Naive thymus-derived CD4-positive, alpha-beta T cell (primary cell): Measurements from ENCODE around the gene PSMA7. TPM values are rescaled to one million over a fixed set of nuclear protein-coding genes. Genes with fewer than 3 reads are reported as not detected.
A peak's percentile ranks its signal among the peaks of the same experiment; 100 is the strongest.

Experiments
- ATAC-seq: fragments of 150-1000 bp; cut with Tn5 transposase; 2 replicates; pipeline ENCODE4 v1.10.0; 2021; ENCODE audit warnings: mild to moderate bottlenecking, moderate library complexity
- CTCF ChIA-PET: fragments of 350-600 bp; sonication (Branson Sonifier 250); formaldehyde crosslinking; loops from one replicate; lab custom pipeline; 2021; ENCODE audit warnings: antibody characterized with exemption; lab: Charles Lee
- POLR2A ChIA-PET: fragments of 350-600 bp; sonication (Branson Sonifier 250); formaldehyde crosslinking; loops from one replicate; lab custom pipeline; 2021; ENCODE audit warnings: antibody characterized with exemption, inconsistent platforms; lab: Charles Lee
- DNase-seq, 9 donors: peaks; one replicate each; pipeline versions ENCODE4 v3.0.0 to v3.0.0-alpha.2; 2020 to 2022; ENCODE audit warnings: mixed read lengths in 1 of 9
- H3K27ac ChIP-seq: one replicate; pipeline ENCODE4 v1.7.0; 2013; ENCODE audit warnings: mild to moderate bottlenecking, low read depth, low read length, moderate library complexity
- H3K27me3 ChIP-seq, 2 donors: one replicate each; pipeline ENCODE4 v1.7.0; 2013; ENCODE audit warnings: low read length in 2 of 2, mild to moderate bottlenecking in 2 of 2, moderate library complexity in 2 of 2; ENCODE audit not compliant: control insufficient read depth in 2 of 2, insufficient read depth in 2 of 2
- H3K36me3 ChIP-seq, 3 experiments: 1 replicate in 2 of 3; 2 replicates in 1 of 3; pipeline ENCODE4 v1.7.0; 2013; ENCODE audit warnings: low read length in 3 of 3, mild to moderate bottlenecking in 3 of 3, moderate library complexity in 1 of 3; ENCODE audit not compliant: insufficient read depth in 3 of 3, control insufficient read depth in 2 of 3
- H3K4me1 ChIP-seq, 2 donors: one replicate each; pipeline ENCODE4 v1.7.0; 2013; ENCODE audit warnings: low read length in 2 of 2, mild to moderate bottlenecking in 2 of 2, moderate library complexity in 1 of 2; ENCODE audit not compliant: control insufficient read depth in 2 of 2, insufficient read depth in 2 of 2
- H3K4me3 ChIP-seq: 2 replicates; pipeline ENCODE4 v1.7.0; 2013; ENCODE audit warnings: mild to moderate bottlenecking, low read length
- H3K9me3 ChIP-seq, 3 experiments: 1 replicate in 2 of 3; 2 replicates in 1 of 3; pipeline ENCODE4 v1.7.0; 2013; ENCODE audit warnings: low read length in 3 of 3; ENCODE audit not compliant: control insufficient read depth in 2 of 3
- H3K27ac Mint-ChIP-seq, 9 donors: one replicate each; pipeline ENCODE4 v1.8.0; 2020 to 2022; ENCODE audit warnings: mixed read lengths in 9 of 9, mild to moderate bottlenecking in 8 of 9, moderate library complexity in 5 of 9, inconsistent platforms in 2 of 9
- H3K27me3 Mint-ChIP-seq, 5 donors: one replicate each; pipeline ENCODE4 v1.8.0; 2021 to 2022; ENCODE audit warnings: mixed read lengths in 5 of 5, mild to moderate bottlenecking in 1 of 5
- H3K36me3 Mint-ChIP-seq, 5 donors: one replicate each; pipeline ENCODE4 v1.8.0; 2020 to 2022; ENCODE audit warnings: mixed read lengths in 5 of 5, mild to moderate bottlenecking in 3 of 5, inconsistent platforms in 1 of 5
- H3K4me1 Mint-ChIP-seq, 7 donors: one replicate each; pipeline ENCODE4 v1.8.0; 2020 to 2022; ENCODE audit warnings: mixed read lengths in 7 of 7, mild to moderate bottlenecking in 3 of 7, inconsistent platforms in 1 of 7
- H3K4me3 Mint-ChIP-seq, 10 donors: one replicate each; pipeline ENCODE4 v1.8.0; 2020 to 2022; ENCODE audit warnings: mild to moderate bottlenecking in 10 of 10, mixed read lengths in 10 of 10, moderate library complexity in 6 of 10, inconsistent platforms in 2 of 10
- H3K9me3 Mint-ChIP-seq, 11 donors: one replicate each; pipeline ENCODE4 v1.8.0; 2020 to 2022; ENCODE audit warnings: mixed read lengths in 11 of 11, mild to moderate bottlenecking in 4 of 11, inconsistent platforms in 1 of 11, moderate library complexity in 1 of 11
- intact Hi-C, 2 donors: fragments of 100-400 bp; cut with micrococcal nuclease; formaldehyde crosslinking; loops; one replicate each; pipeline ENCODE4 v1.15.1; 2023
- polyA plus RNA-seq, 2 donors: library from polyadenylated mRNA; unstranded; fragments of 300-500 nt; fragmentation: Illumina TruSeq; gene quantifications; one replicate each; pipeline ENCODE4 v1.2.3, GENCODE V29; 2021
- total RNA-seq, 6 experiments: library from RNA in 5 of 6; stranded (reverse) in 5 of 6; gene quantifications; 1 replicate in 5 of 6; 2 replicates in 1 of 6; pipeline ENCODE4 v1.2.3 and lab custom pipeline; 2021 to 2026

The PSMA7 gene
- total and polyA plus RNA-seq, 7 experiments from 2014 or later = 125 to 406 (median 186) TPM

GRCh38 chr20:62178316-62179161 lies 35.3 kb upstream of the PSMA7 start:
- Histone ChIP-seq H3K36me3 (peaks cover 0 to 22% (median 0%) of the 10 kb centered on the region in 3 experiments), H3K4me3 (no peak overlapping the region), H3K27me3 (no peaks in the 10 kb centered on the region), H3K27ac (no peak overlapping the region), H3K4me1 (peaks cover 3 to 10% of the 10 kb centered on the region in 2 donors), H3K9me3 (no peaks in the 10 kb centered on the region)
- intact Hi-C loops = no loop called here
- POLR2A ChIA-PET = interaction anchor here (0.6 to 1.3 kb wide), 2 partner anchors 21 to 28 kb away, joined by 3 read pairs; no protein-coding TSS in a partner anchor
- DNase-seq = no peak
- H3K4me3 Mint-ChIP-seq = no peak overlapping the region
- no peak for ATAC-seq
- H3K27ac Mint-ChIP-seq = peak overlapping the region in 2 of 9 donors; percentile 34 to 67
- no peaks in the 10 kb centered on the region for H3K9me3 Mint-ChIP-seq
- CTCF ChIA-PET = no interaction called here
- peaks cover 0 to 10% (median 6%) of the 10 kb centered on the region in 5 donors for H3K36me3 Mint-ChIP-seq
- peaks cover 5 to 18% (median 12%) of the 10 kb centered on the region in 7 donors for H3K4me1 Mint-ChIP-seq
- no peaks in the 10 kb centered on the region for H3K27me3 Mint-ChIP-seq

- Mint-ChIP-seq H3K4me1 (peaks cover 5 to 9% (median 8%) of the 10 kb centered on the region in 7 donors), H3K27ac (no peak overlapping the region), H3K4me3 (no peak overlapping the region), H3K9me3 (no peaks in the 10 kb centered on the region), H3K27me3 (no peaks in the 10 kb centered on the region), H3K36me3 (peaks cover 0 to 10% (median 6%) of the 10 kb centered on the region in 5 donors)
- no peak overlapping the region for H3K4me3 ChIP-seq
- DNase-seq = no peak
- H3K9me3 ChIP-seq = no peaks in the 10 kb centered on the region
- no peak for ATAC-seq
- intact Hi-C loops = no loop called here
- peaks cover 0 to 7% of the 10 kb centered on the region in 2 donors for H3K4me1 ChIP-seq
- peaks cover 0 to 22% (median 0%) of the 10 kb centered on the region in 3 experiments for H3K36me3 ChIP-seq
- ChIA-PET POLR2A (interaction anchor here (1.3 kb wide), 1 partner anchor 27 kb away, joined by 3 read pairs; no protein-coding TSS in a partner anchor), CTCF (no interaction called here)
- no peaks in the 10 kb centered on the region for H3K27me3 ChIP-seq
- no peak overlapping the region for H3K27ac ChIP-seq
These were observed 34.1 kb upstream of the PSMA7 start for GRCh38 chr20:62177307-62177706.

DNA sequence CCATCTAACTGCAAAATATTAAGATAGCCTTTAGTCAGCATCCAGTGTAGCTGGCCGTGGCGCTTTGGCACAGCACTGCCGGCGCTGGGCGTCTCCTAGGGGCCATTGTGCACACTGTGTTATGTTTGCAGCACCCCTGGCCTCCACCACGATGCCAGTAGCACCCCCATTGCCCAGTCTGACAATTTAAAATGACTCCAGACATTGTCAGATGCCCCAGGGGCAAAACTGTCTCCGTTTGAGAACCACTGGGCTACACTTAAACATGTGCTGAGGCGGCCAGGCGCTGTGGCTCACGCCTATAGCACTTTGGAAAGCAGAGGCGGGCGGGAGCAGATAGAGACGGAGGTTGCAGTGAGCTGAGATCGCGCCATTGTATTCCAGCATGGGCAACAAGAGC lies 33.7 kb upstream of the PSMA7 start:
- CTCF ChIA-PET = no interaction called here
- POLR2A ChIA-PET = interaction anchor here (1.3 kb wide), 1 partner anchor 26 kb away, joined by 3 read pairs; no protein-coding TSS in a partner anchor
- peaks cover under 1 to 5% (median 3%) of the 10 kb centered on the region in 7 donors for H3K4me1 Mint-ChIP-seq
- H3K36me3 Mint-ChIP-seq = peaks cover 0 to 10% (median 5%) of the 10 kb centered on the region in 5 donors
- H3K27me3 ChIP-seq = no peaks in the 10 kb centered on the region
- H3K27ac ChIP-seq = no peak overlapping the region
- ATAC-seq (no peak), DNase-seq (no peak)
- intact Hi-C loops = no loop called here
- H3K27me3 Mint-ChIP-seq = no peaks in the 10 kb centered on the region
- H3K4me3 Mint-ChIP-seq = no peak overlapping the region
- H3K9me3 ChIP-seq = no peaks in the 10 kb centered on the region
- H3K4me1 ChIP-seq = peaks cover 0 to 2% of the 10 kb centered on the region in 2 donors
- no peak overlapping the region for H3K27ac Mint-ChIP-seq
- H3K9me3 Mint-ChIP-seq = no peaks in the 10 kb centered on the region
- H3K4me3 ChIP-seq = no peak overlapping the region
- peaks cover 0 to 22% (median 0%) of the 10 kb centered on the region in 3 experiments for H3K36me3 ChIP-seq

- DNase-seq (no peak), ATAC-seq (no peak)
- Histone ChIP-seq H3K4me3 (no peak overlapping the region), H3K4me1 (no peaks in the 10 kb centered on the region), H3K9me3 (no peaks in the 10 kb centered on the region), H3K27me3 (no peaks in the 10 kb centered on the region), H3K27ac (no peak overlapping the region), H3K36me3 (peaks cover 0 to 22% (median 0%) of the 10 kb centered on the region in 3 experiments)
- intact Hi-C loops = no loop called here
- H3K27ac Mint-ChIP-seq = peak overlapping the region in 2 of 9 donors; percentile 59 to 62
- H3K9me3 Mint-ChIP-seq = no peaks in the 10 kb centered on the region
- H3K4me1 Mint-ChIP-seq = no peaks in the 10 kb centered on the region
- H3K36me3 Mint-ChIP-seq = peaks cover 0 to 10% (median 3%) of the 10 kb centered on the region in 5 donors
- CTCF ChIA-PET = no interaction called here
- no peaks in the 10 kb centered on the region for H3K27me3 Mint-ChIP-seq
- H3K4me3 Mint-ChIP-seq = no peak overlapping the region
- POLR2A ChIA-PET = no interaction called here
These were observed 32.5 kb upstream of the PSMA7 start for GRCh38 chr20:62175711-62176110.

GRCh38 chr20:62174870-62175624 lies 31.9 kb upstream of the PSMA7 start:
- ChIA-PET POLR2A (no interaction called here), CTCF (no interaction called here)
- DNase-seq (no peak), ATAC-seq (no peak)
- Histone ChIP-seq H3K27ac (no peak overlapping the region), H3K27me3 (no peaks in the 10 kb centered on the region), H3K4me3 (no peak overlapping the region), H3K4me1 (no peaks in the 10 kb centered on the region), H3K9me3 (no peaks in the 10 kb centered on the region), H3K36me3 (peaks cover 0 to 22% (median 0%) of the 10 kb centered on the region in 3 experiments)
- Mint-ChIP-seq H3K4me3 (no peak overlapping the region), H3K4me1 (no peaks in the 10 kb centered on the region), H3K9me3 (no peaks in the 10 kb centered on the region), H3K27me3 (no peaks in the 10 kb centered on the region), H3K27ac (peak overlapping the region in 4 of 9 donors; percentile 8 to 77 (median 64)), H3K36me3 (peaks cover 0 to 10% (median 3%) of the 10 kb centered on the region in 5 donors)
- intact Hi-C loops = no loop called here

DNA sequence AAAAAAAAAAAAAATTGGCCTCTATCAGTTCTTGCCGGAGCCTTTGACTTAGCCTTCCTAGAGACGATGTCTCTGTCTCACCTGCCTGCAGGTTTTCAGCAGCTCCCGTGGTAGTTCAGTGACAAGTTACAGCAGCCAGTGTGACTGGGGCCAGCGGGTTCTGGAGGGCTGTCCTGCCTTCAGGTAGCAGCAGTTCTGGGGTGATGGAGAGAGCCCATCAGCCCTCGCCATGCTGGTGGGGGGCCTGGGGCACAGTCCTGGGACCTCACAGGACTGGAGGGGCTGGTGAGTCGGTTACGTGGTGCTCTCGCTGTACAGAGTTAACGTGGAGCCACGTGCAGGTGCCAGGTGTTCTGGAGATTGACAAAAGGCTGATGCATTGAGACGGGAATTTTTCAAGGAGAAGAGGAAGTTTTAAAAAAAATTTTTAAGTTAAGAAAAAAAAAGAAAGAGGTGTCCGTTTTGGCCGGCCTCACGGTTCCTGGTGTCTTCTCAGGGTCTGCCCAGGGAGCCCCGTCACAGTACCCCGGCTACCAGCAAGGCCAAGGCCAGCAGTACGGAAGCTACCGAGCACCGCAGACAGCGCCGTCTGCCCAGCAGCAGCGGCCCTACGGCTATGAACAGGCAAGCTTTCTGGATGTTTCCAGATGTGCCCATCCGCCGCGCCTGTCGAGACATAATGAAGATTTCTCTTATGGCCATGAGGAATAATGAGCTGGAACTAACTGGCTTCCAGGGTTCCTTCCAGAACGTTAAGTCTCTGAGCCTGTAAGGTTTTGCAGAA lies 31.0 kb upstream of the PSMA7 start:
- H3K4me1 ChIP-seq = no peaks in the 10 kb centered on the region
- Mint-ChIP-seq H3K36me3 (peaks cover 0 to 10% (median 3%) of the 10 kb centered on the region in 5 donors), H3K4me3 (no peak overlapping the region), H3K9me3 (no peaks in the 10 kb centered on the region), H3K27me3 (no peaks in the 10 kb centered on the region), H3K27ac (no peak overlapping the region), H3K4me1 (no peaks in the 10 kb centered on the region)
- no peak overlapping the region for H3K27ac ChIP-seq
- H3K36me3 ChIP-seq = peaks cover 0 to 27% (median 0%) of the 10 kb centered on the region in 3 experiments
- intact Hi-C loops = no loop called here
- H3K4me3 ChIP-seq = no peak overlapping the region
- CTCF ChIA-PET = no interaction called here
- no peak for ATAC-seq
- POLR2A ChIA-PET = no interaction called here
- no peaks in the 10 kb centered on the region for H3K9me3 ChIP-seq
- DNase-seq = no peak
- H3K27me3 ChIP-seq = no peaks in the 10 kb centered on the region
